Dermis microvascular lymphatic vessel endothelial cell (primary cell): ENCODE results near the gene EDA. TPM values are rescaled to one million over a fixed set of nuclear protein-coding genes. Genes with fewer than 3 reads are reported as not detected.

Experiments
- DNase-seq, 2 donors: peaks; one replicate each; pipeline versions ENCODE4 v3.0.0 to v3.0.0-alpha.2; 2010; ENCODE audit warnings: low read depth in 2 of 2
- total RNA-seq: library from RNA; depleted of rRNA; stranded (reverse); fragments of >200 nt; gene quantifications from 2 replicates; pipeline ENCODE4 v1.2.1, GENCODE V29; 2014

The EDA gene
- total RNA-seq, 1 donor from 2014 or later = 1.2 TPM

GRCh38 chrX:70025464-70025863 lies 409.6 kb downstream of the EDA start:
- peak in 1 of 2 donors; percentile 56 for DNase-seq

GRCh38 chrX:70026112-70026850 lies 410.4 kb downstream of the EDA start:
- peak in 1 of 2 donors; percentile 74 for DNase-seq

GRCh38 chrX:70026851-70027200 lies 410.9 kb downstream of the EDA start:
- DNase-seq = peak in 1 of 2 donors; percentile 75

GRCh38 chrX:70029863-70030262 lies 413.9 kb downstream of the EDA start:
- no peak for DNase-seq

GRCh38 chrX:70030301-70030767 lies 414.4 kb downstream of the EDA start:
- peak; percentile 36 to 58 for DNase-seq

GRCh38 chrX:70032792-70033191 lies 416.9 kb downstream of the EDA start:
- DNase-seq = no peak

- DNase-seq = peak; percentile 31 to 53
Observed at GRCh38 chrX:70033348-70034051, 417.6 kb downstream of the EDA start.

GRCh38 chrX:70034646-70035045 lies 418.7 kb downstream of the EDA start:
- no peak for DNase-seq

GRCh38 chrX:70038515-70038914 lies 422.6 kb downstream of the EDA start:
- no peak for DNase-seq

GRCh38 chrX:70038951-70039350 lies 423.0 kb downstream of the EDA start:
- DNase-seq = no peak

- DNase-seq = no peak
Observed at GRCh38 chrX:70039758-70040157, 423.8 kb downstream of the EDA start.

- DNase-seq = no peak
Observed at GRCh38 chrX:70041993-70042392, 426.1 kb downstream of the EDA start.

- DNase-seq = no peak
Observed at GRCh38 chrX:70042399-70043371, 426.8 kb downstream of the EDA start.

- DNase-seq = no peak
Observed at GRCh38 chrX:70043685-70044084, 427.8 kb downstream of the EDA start.

- peak in 1 of 2 donors; percentile 25 for DNase-seq
Observed at GRCh38 chrX:70044541-70045245, 428.8 kb downstream of the EDA start.

- DNase-seq = peak; percentile 46 to 82
Observed at GRCh38 chrX:70046978-70047377, 431.1 kb downstream of the EDA start.

GRCh38 chrX:70049406-70049805 lies 433.5 kb downstream of the EDA start:
- DNase-seq = no peak

- DNase-seq = no peak
Observed at GRCh38 chrX:70049925-70050324, 434.0 kb downstream of the EDA start, which contains the start of gene AWAT2. AWAT2 (minus strand) TSS chrX:70049938; CDS start chrX:70049932, 6 bp downstream.

- no peak for DNase-seq
Observed at GRCh38 chrX:70052895-70053615, 437.1 kb downstream of the EDA start.

GRCh38 chrX:70054391-70054790 lies 438.5 kb downstream of the EDA start:
- DNase-seq = no peak
